ENCODE results near the gene LMLN.

- TF ChIP-seq CTCF (IDR thresholded peaks at IDR 0.05), result no peak
- TF ChIP-seq ZFX (IDR thresholded peaks at IDR 0.05; ENCODE audit: borderline replicate concordance), result no peak
Measured at GRCh38 chr3:198025644-198026043, 65.6 kb downstream of the LMLN start.
